Airway epithelial cell (primary cell): ENCODE data around the gene RAE1. TPM values are rescaled to one million over a fixed set of nuclear protein-coding genes. Genes with fewer than 3 reads are reported as not detected.

Source experiments
- total RNA-seq: library from RNA; depleted of rRNA; stranded (reverse); fragments of >200 nt; gene quantifications from 2 replicates; pipeline ENCODE4 v1.2.3, GENCODE V29; 2015

The RAE1 gene, protein sequence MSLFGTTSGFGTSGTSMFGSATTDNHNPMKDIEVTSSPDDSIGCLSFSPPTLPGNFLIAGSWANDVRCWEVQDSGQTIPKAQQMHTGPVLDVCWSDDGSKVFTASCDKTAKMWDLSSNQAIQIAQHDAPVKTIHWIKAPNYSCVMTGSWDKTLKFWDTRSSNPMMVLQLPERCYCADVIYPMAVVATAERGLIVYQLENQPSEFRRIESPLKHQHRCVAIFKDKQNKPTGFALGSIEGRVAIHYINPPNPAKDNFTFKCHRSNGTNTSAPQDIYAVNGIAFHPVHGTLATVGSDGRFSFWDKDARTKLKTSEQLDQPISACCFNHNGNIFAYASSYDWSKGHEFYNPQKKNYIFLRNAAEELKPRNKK
- 41.1 and 51.4 TPM in 2 replicates for total RNA-seq

DNA sequence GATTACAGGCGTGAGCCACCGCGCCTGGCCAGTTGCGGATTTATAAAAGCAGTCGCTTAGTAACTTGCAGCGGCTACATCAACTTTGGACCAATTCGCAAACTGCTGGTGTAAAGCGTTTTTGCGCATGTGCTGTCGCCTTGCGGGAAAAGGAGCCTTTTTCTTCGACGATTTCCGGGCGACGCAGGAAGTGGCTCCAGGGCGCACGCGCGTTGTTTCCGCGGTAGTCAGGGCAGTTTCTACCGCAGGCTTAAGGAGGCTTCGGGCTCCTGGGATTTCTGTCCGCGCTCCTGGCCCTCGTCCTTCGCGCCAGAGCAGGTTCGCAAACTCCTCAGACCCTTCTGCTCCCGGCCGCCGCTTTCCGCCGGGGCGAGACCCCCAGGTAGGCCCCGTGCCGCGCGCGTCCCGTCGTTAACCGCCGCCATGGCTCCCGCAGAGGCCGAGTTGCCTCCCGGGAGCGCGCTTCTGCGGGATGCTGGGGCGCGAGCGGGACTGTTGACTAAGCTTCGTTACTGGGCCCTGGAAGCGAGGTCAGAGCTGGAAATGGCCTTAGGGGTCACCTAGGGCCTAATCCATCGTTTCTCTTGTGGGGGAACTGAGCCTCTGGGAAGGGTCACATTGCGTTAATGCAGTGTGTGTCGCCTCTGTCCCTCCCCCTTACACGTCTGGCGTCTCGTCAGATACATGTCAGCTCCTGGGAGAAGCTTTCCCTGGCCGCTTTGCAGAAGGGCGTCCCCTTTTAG, at the start of gene RAE1:
RAE1 (plus strand) TSS at position 214 of the 742 bp plus-strand sequence. CDS start 2,784 bp downstream, outside the sequence.

DNA sequence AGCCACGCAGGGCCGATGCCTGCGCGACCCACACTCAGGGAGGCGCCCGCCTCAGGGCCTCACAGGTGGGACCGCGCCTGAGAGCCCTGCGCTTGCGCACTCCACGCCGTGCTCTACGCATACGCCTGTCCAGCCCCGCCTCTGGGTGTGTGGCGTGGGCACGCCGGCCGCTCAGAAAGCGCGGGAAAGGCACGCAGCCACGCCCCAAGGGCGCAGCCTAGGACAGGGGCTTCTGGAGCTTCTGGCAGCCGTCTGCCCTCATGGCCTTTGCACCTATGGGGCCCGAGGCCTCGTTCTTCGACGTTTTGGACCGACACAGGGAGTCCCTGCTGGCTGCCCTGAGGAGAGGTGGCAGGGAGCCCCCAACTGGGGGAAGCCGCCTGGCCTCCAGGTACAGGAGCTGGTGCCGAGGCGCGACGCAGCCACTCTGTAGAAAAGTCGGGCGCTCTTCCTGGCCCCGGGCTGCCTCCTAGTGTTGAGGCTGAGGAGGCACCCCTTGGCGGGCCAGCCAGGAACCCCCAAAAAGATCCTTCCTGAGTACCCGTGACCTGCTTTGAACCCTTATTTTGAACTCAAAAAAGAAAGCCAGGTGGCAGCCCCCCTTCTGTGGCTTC, 21.3 kb upstream of the RAE1 start, which contains the start of gene SPO11:
SPO11 (plus strand) TSS at position 196 of the 614 bp plus-strand sequence; CDS start at position 261, 65 bp downstream.

DNA sequence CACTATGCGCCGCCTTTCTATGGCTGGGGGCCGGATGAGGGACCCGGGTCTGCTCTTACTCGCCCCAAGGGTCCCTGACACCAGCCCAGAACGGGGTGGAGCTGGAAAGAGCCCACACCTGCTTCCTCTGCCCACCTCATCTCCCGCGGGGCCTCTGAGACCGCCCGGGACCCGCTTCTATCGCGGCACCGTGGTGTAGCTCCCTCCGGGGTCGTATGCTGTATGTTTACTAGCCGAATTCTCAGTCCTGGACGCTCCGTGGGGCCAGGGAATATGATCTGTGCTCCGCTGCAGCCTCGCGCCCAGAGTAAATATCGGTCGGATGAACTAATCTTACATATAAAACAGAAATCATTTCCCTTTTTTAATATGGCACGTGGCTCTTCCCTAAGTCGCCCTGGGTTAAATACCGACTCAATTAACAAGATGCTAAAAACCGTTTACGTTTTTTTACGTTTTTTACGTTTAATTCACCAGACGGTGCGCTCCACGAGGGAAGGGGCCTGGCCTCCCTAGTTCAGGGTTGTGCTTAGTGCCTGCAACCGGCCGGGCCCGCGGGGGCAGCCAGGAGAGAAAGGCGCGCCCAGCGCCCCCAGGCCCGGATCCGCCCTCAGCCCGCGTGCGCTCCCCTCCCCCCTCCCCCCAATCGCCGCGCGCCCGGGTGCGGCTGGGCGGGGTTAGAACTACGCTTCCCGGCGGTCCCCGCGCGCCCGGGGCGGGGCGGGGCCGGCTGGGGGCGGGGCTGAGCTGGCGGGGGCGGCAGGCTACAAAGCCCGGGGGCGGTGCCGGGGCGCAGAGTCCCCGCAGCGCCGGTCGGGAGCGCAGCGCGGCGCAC, 39.8 kb downstream of the RAE1 start, which contains the start of gene RBM38:
RBM38 (plus strand) TSS at position 793 of the 835 bp plus-strand sequence. CDS start 186 bp downstream, outside the sequence.

Other genes with a start within 250 kb of the RAE1 start
- gene BMP7, start 84.6 kb upstream of the RAE1 start, total RNA-seq: 0.33 and 0.49 TPM in 2 replicates
- not detected in 2 replicates for gene SPO11, start 21.5 kb upstream of the RAE1 start, total RNA-seq
- gene RBM38, start 40.1 kb downstream of the RAE1 start, total RNA-seq: 14.2 and 19.8 TPM in 2 replicates
- gene CTCFL, start 173.9 kb downstream of the RAE1 start, total RNA-seq: not detected in 2 replicates
- gene PCK1, start 209.9 kb downstream of the RAE1 start, total RNA-seq: not detected in 2 replicates